Caco-2 (cell line): ENCODE measurements around the gene CREB5. TPM values are rescaled to one million over a fixed set of nuclear protein-coding genes. Genes with fewer than 3 reads are reported as not detected.

Source experiments
- BruUV-seq: library from RNA; stranded (reverse); fragments of 400-500 nt; replicated peaks from 2 replicates; lab custom pipeline; 2021; lab: Mats Ljungman, UMichigan
- CTCF ChIA-PET: fragments of 300-600 bp; sonication (Branson Sonifier 250); formaldehyde crosslinking; loops from one replicate; lab custom pipeline; 2022; ENCODE audit warnings: antibody characterized with exemption; lab: Charles Lee
- POLR2A ChIA-PET: fragments of 300-600 bp; sonication (Branson Sonifier 250); formaldehyde crosslinking; loops from one replicate; lab custom pipeline; 2022; ENCODE audit warnings: antibody characterized with exemption; lab: Charles Lee
- DNase-seq, 2 experiments: peaks; one replicate each; pipeline versions ENCODE4 v3.0.0 to v3.0.0-alpha.2; 2020 to 2022
- H3K27me3 ChIP-seq: replicated peaks from 2 replicates; pipeline ENCODE4 v1.6.0; 2011; ENCODE audit warnings: low read length; ENCODE audit not compliant: control insufficient read depth, insufficient read depth
- H3K36me3 ChIP-seq: 2 replicates; pipeline ENCODE4 v1.5.1; 2011; ENCODE audit warnings: low read length; ENCODE audit not compliant: control insufficient read depth, insufficient read depth
- H3K4me1 ChIP-seq: fragments of 250-450 bp; sonication (Bioruptor Pico); 2 replicates; pipeline ENCODE4 v1.5.1; 2020; ENCODE audit warnings: mild to moderate bottlenecking
- H3K4me3 ChIP-seq: 2 replicates; pipeline ENCODE4 v1.5.1; 2011; ENCODE audit warnings: low read depth, mild to moderate bottlenecking, control low read depth, low read length
- H3K9me3 ChIP-seq: fragments of 250-450 bp; sonication (Bioruptor Pico); 2 replicates; pipeline ENCODE4 v1.5.1; 2020; ENCODE audit warnings: mild to moderate bottlenecking, moderate library complexity
- H3K27ac Mint-ChIP-seq: one replicate; pipeline ENCODE4 v1.8.0; 2022; ENCODE audit warnings: mixed read lengths; ENCODE audit not compliant: unreplicated experiment
- H3K27me3 Mint-ChIP-seq: one replicate; pipeline ENCODE4 v1.8.0; 2022; ENCODE audit warnings: mixed read lengths; ENCODE audit not compliant: insufficient read depth, unreplicated experiment
- H3K36me3 Mint-ChIP-seq: one replicate; pipeline ENCODE4 v1.8.0; 2022; ENCODE audit warnings: mild to moderate bottlenecking, mixed read lengths; ENCODE audit not compliant: insufficient read depth, unreplicated experiment
- H3K4me1 Mint-ChIP-seq: one replicate; pipeline ENCODE4 v1.8.0; 2022; ENCODE audit warnings: low read depth, mixed read lengths; ENCODE audit not compliant: unreplicated experiment
- H3K4me3 Mint-ChIP-seq: one replicate; pipeline ENCODE4 v1.8.0; 2022; ENCODE audit warnings: mild to moderate bottlenecking, moderate library complexity, mixed read lengths; ENCODE audit not compliant: unreplicated experiment
- H3K9me3 Mint-ChIP-seq: one replicate; pipeline ENCODE4 v1.8.0; 2022; ENCODE audit warnings: mixed read lengths; ENCODE audit not compliant: unreplicated experiment
- intact Hi-C: fragments of 100-400 bp; cut with micrococcal nuclease; formaldehyde crosslinking; loops from one replicate; pipeline ENCODE4 v1.10.0; 2022; ENCODE audit not compliant: unreplicated experiment
- total RNA-seq: library from RNA; stranded (reverse); gene quantifications from 2 replicates; pipeline ENCODE4 v1.2.3, GENCODE V29; 2022
- TF ChIP-seq, protein P1 (sequence below), 2 experiments: fragments of 200-600 bp in 1 of 2; IDR thresholded peaks; 1 replicate in 1 of 2; 2 replicates in 1 of 2; pipeline versions ENCODE4 v1.5.1 to v1.8.0; 2011 to 2022; ENCODE audit warnings: antibody characterized with exemption in 1 of 2, control low read depth in 1 of 2, inconsistent platforms in 1 of 2, low read depth in 1 of 2, low read length in 1 of 2, mild to moderate bottlenecking in 1 of 2, moderate library complexity in 1 of 2; ENCODE audit not compliant: insufficient read depth in 1 of 2, severe bottlenecking in 1 of 2, unreplicated experiment in 1 of 2

The CREB5 gene
- total RNA-seq, 1 experiment from 2014 or later = 9.1 TPM

DNA sequence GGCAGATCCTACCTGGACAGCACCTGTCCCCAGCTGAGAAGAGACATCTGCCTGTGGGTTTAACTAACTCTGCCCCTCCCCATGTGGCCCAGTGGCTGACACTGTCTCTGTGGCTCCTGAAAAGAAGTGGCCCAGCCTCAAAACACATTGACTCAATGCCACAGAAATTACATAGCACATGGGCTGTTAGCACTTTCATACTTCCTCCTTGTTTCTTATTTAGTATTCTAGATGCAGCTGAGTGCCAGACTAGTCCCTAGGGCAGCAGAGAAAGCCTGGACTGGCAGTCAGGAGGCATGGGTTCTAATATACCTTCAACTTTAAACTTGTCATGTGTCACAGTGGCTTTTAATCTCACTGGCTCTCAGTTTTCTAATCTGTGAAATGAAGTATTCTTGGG, 374.8 kb downstream of the CREB5 start:
- Histone ChIP-seq H3K27me3 (no peaks in the 10 kb centered on the region), H3K9me3 (no peaks in the 10 kb centered on the region), H3K36me3 (no peaks in the 10 kb centered on the region), H3K4me1 (no peaks in the 10 kb centered on the region), H3K4me3 (no peak overlapping the region)
- no peak overlapping the region for H3K27ac Mint-ChIP-seq
- ChIA-PET CTCF (no interaction called here), POLR2A (no interaction called here)
- TF ChIP-seq, protein P1, sequence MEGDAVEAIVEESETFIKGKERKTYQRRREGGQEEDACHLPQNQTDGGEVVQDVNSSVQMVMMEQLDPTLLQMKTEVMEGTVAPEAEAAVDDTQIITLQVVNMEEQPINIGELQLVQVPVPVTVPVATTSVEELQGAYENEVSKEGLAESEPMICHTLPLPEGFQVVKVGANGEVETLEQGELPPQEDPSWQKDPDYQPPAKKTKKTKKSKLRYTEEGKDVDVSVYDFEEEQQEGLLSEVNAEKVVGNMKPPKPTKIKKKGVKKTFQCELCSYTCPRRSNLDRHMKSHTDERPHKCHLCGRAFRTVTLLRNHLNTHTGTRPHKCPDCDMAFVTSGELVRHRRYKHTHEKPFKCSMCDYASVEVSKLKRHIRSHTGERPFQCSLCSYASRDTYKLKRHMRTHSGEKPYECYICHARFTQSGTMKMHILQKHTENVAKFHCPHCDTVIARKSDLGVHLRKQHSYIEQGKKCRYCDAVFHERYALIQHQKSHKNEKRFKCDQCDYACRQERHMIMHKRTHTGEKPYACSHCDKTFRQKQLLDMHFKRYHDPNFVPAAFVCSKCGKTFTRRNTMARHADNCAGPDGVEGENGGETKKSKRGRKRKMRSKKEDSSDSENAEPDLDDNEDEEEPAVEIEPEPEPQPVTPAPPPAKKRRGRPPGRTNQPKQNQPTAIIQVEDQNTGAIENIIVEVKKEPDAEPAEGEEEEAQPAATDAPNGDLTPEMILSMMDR (IDR thresholded peaks at IDR 0.05; ENCODE audit: insufficient read depth in 1 of 2, low read depth in 1 of 2, low read length in 1 of 2, severe bottlenecking in 1 of 2, unreplicated experiment in 1 of 2) = no peak
- no peak for DNase-seq
- H3K4me1 Mint-ChIP-seq = no peaks in the 10 kb centered on the region
- no TSS peak for BruUV-seq
- no peaks in the 10 kb centered on the region for H3K9me3 Mint-ChIP-seq
- no peak overlapping the region for H3K4me3 Mint-ChIP-seq
- H3K27me3 Mint-ChIP-seq = peaks cover 4% of the 10 kb centered on the region
- H3K36me3 Mint-ChIP-seq = no peaks in the 10 kb centered on the region
- intact Hi-C loops = no loop called here

DNA sequence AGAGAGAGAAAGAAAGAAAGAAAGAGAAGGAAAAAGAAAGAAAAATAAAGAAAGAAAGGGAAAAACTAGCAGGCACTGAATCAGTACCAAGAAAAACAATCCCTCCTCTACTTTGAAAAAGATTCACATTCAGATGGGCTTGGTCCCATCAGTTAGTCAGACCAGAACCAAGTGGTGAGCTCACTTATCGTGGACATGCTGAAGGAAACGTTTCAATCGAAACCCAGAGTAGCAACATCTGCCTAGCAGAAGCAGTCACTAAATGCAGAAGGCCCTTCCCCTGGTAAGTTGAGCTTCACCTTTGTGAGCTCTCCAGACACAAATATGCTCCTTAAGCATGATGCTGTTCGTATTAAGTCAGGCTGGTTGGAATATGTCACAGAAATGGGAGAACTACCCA, 378.1 kb downstream of the CREB5 start:
- H3K27me3 Mint-ChIP-seq = peaks cover 7% of the 10 kb centered on the region
- H3K4me1 Mint-ChIP-seq = no peaks in the 10 kb centered on the region
- DNase-seq = no peak
- no peak overlapping the region for H3K4me3 Mint-ChIP-seq
- intact Hi-C loops = no loop called here
- no peaks in the 10 kb centered on the region for H3K9me3 Mint-ChIP-seq
- H3K4me1 ChIP-seq = no peaks in the 10 kb centered on the region
- POLR2A ChIA-PET = interaction anchor here (0.6 kb wide), 1 partner anchor 148 kb away, joined by 5 read pairs; no protein-coding TSS in a partner anchor
- TF ChIP-seq, protein P1 (IDR thresholded peaks at IDR 0.05; ENCODE audit: insufficient read depth in 1 of 2, low read depth in 1 of 2, low read length in 1 of 2, severe bottlenecking in 1 of 2, unreplicated experiment in 1 of 2) = no peak
- no peak overlapping the region for H3K27ac Mint-ChIP-seq
- CTCF ChIA-PET = no interaction called here
- H3K27me3 ChIP-seq = no peaks in the 10 kb centered on the region
- no peak overlapping the region for H3K4me3 ChIP-seq
- BruUV-seq = no TSS peak
- H3K36me3 ChIP-seq = no peaks in the 10 kb centered on the region
- H3K36me3 Mint-ChIP-seq = no peaks in the 10 kb centered on the region
- no peaks in the 10 kb centered on the region for H3K9me3 ChIP-seq

DNA sequence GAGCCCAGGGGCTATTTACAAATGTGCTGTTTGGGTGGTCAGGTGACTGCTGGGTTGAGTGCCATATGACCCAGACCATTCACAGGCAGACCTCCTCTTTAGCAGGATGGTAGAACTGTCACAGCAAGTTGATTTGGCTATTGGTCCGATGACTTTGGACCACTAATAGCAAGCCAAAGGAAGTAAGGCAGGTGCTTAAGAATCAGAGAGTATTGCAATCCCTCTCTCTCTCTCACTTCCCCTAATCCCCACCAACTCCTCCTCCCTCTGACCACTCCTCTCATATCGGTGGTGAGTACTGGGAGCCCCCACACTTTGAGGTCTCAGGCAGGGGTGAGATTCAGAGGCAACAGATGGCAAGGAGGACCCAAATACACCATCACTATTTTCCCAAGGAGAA, 380.5 kb downstream of the CREB5 start:
- H3K4me3 ChIP-seq = no peak overlapping the region
- no peaks in the 10 kb centered on the region for H3K27me3 ChIP-seq
- no peaks in the 10 kb centered on the region for H3K9me3 Mint-ChIP-seq
- DNase-seq = no peak
- ChIA-PET POLR2A (no interaction called here), CTCF (no interaction called here)
- H3K36me3 ChIP-seq = no peaks in the 10 kb centered on the region
- H3K36me3 Mint-ChIP-seq = no peaks in the 10 kb centered on the region
- H3K27ac Mint-ChIP-seq = no peak overlapping the region
- intact Hi-C loops = no loop called here
- BruUV-seq = no TSS peak
- H3K4me3 Mint-ChIP-seq = no peak overlapping the region
- no peaks in the 10 kb centered on the region for H3K9me3 ChIP-seq
- peaks cover 7% of the 10 kb centered on the region for H3K27me3 Mint-ChIP-seq
- no peaks in the 10 kb centered on the region for H3K4me1 ChIP-seq
- TF ChIP-seq, protein P1 (IDR thresholded peaks at IDR 0.05; ENCODE audit: insufficient read depth in 1 of 2, low read depth in 1 of 2, low read length in 1 of 2, severe bottlenecking in 1 of 2, unreplicated experiment in 1 of 2) = no peak
- no peaks in the 10 kb centered on the region for H3K4me1 Mint-ChIP-seq
